Keratinocyte (primary cell): Measurements from ENCODE around the gene ACADM. TPM values are rescaled to one million over a fixed set of nuclear protein-coding genes. Genes with fewer than 3 reads are reported as not detected.

ENCODE experiments used
- DNase-seq: peaks from one replicate; pipeline ENCODE4 v3.0.0-alpha.2; 2011; ENCODE audit warnings: low read depth, missing footprints, low spot score
- FAIRE-seq: peaks from 2 replicates; lab custom pipeline; 2011; peaks lifted over from hg19 to GRCh38; lab: Jason Lieb, UNC
- H2AFZ ChIP-seq: 2 replicates; pipeline ENCODE4 v1.6.0; 2012; ENCODE audit warnings: low read length, control low read depth, inconsistent platforms; ENCODE audit not compliant: control insufficient read depth
- H3K27ac ChIP-seq: 2 replicates; pipeline ENCODE4 v1.5.1; 2011; ENCODE audit warnings: low read length; ENCODE audit not compliant: control insufficient read depth, insufficient read depth
- H3K27me3 ChIP-seq: 3 replicates; pipeline ENCODE4 v1.6.0; 2011; ENCODE audit warnings: low read length; ENCODE audit not compliant: control insufficient read depth, insufficient read depth; ENCODE audit errors: extremely low read depth
- H3K36me3 ChIP-seq, 2 experiments: 2 replicates in 1 of 2; 3 replicates in 1 of 2; pipeline ENCODE4 v1.5.1; 2011; ENCODE audit warnings: low read length in 2 of 2, mild to moderate bottlenecking in 1 of 2; ENCODE audit not compliant: control insufficient read depth in 2 of 2, insufficient read depth in 2 of 2; ENCODE audit errors: extremely low read depth in 1 of 2
- H3K4me1 ChIP-seq: 3 replicates; pipeline ENCODE4 v1.5.1; 2011; ENCODE audit warnings: low read length; ENCODE audit not compliant: control insufficient read depth, insufficient read depth; ENCODE audit errors: extremely low read depth
- H3K4me2 ChIP-seq: 3 replicates; pipeline ENCODE4 v1.6.0; 2011; ENCODE audit warnings: low read depth, low read length; ENCODE audit not compliant: control insufficient read depth, insufficient read depth; ENCODE audit errors: extremely low read depth
- H3K4me3 ChIP-seq, 3 experiments: fragments of 200-600 bp in 1 of 3; sonication (generic) in 1 of 3; 2 replicates in 2 of 3; 3 replicates in 1 of 3; pipeline ENCODE4 v1.5.1; 2011 to 2016; ENCODE audit warnings: low read length in 3 of 3, mild to moderate bottlenecking in 3 of 3, control low read depth in 2 of 3, inconsistent platforms in 1 of 3, low read depth in 1 of 3, mixed read lengths in 1 of 3, mixed run types in 1 of 3, moderate library complexity in 1 of 3; ENCODE audit not compliant: control insufficient read depth in 2 of 3, insufficient read depth in 2 of 3; ENCODE audit errors: extremely low read depth in 1 of 3
- H3K79me2 ChIP-seq: 2 replicates; pipeline ENCODE4 v1.6.0; 2012; ENCODE audit warnings: low read length; ENCODE audit not compliant: control insufficient read depth, insufficient read depth
- H3K9ac ChIP-seq: 3 replicates; pipeline ENCODE4 v1.6.0; 2011; ENCODE audit warnings: low read length; ENCODE audit not compliant: control insufficient read depth, insufficient read depth; ENCODE audit errors: extremely low read depth
- H3K9me1 ChIP-seq: 3 replicates; pipeline ENCODE4 v1.6.0; 2011; ENCODE audit warnings: low read length; ENCODE audit not compliant: control insufficient read depth, insufficient read depth; ENCODE audit errors: extremely low read depth
- H3K9me3 ChIP-seq: 2 replicates; pipeline ENCODE4 v1.5.1; 2012; ENCODE audit warnings: low read depth, low read length; ENCODE audit not compliant: control insufficient read depth
- H4K20me1 ChIP-seq: 3 replicates; pipeline ENCODE4 v1.6.0; 2011; ENCODE audit warnings: low read length; ENCODE audit not compliant: control insufficient read depth, insufficient read depth; ENCODE audit errors: extremely low read depth
- CTCF ChIP-seq, 3 experiments: IDR thresholded peaks in 1 of 3; conservative IDR thresholded peaks in 1 of 3; optimal IDR thresholded peaks in 1 of 3; 2 replicates in 2 of 3; 3 replicates in 1 of 3; pipeline versions ENCODE3 to v1.5.1; 2011; ENCODE audit warnings: low read length in 3 of 3, mild to moderate bottlenecking in 3 of 3, moderate library complexity in 2 of 3, control low read depth in 1 of 3, inconsistent platforms in 1 of 3; ENCODE audit not compliant: insufficient read depth in 2 of 3; ENCODE audit errors: extremely low read depth in 1 of 3
- EZH2 ChIP-seq: IDR thresholded peaks from one replicate; pipeline ENCODE4 v1.6.1; 2012; ENCODE audit warnings: inconsistent platforms, mild to moderate bottlenecking, low read length, moderate library complexity
- dilution Hi-C: fragments of 300-500 bp; cut with MboI; formaldehyde crosslinking; loops from one replicate; pipeline ENCODE4 v1.7.0; 2020; ENCODE audit warnings: low sequenced_read_pairs; ENCODE audit not compliant: extremely low pct_ligation_motif_present
- polyA plus RNA-seq, 5 experiments: library from polyadenylated mRNA; depleted of rRNA in 3 of 5; stranded (reverse) in 3 of 5; stranded (forward) in 1 of 5; unstranded in 1 of 5; fragments of >200 nt; gene quantifications; 1 replicate in 1 of 5; 2 replicates in 3 of 5; 3 replicates in 1 of 5; pipeline versions ENCODE4 v1.2.1 to v1.2.3, GENCODE V29; 2011 to 2012; ENCODE audit warnings: missing spikeins in 2 of 5, low read depth in 1 of 5, low replicate concordance in 1 of 5

The ACADM gene
- polyA plus RNA-seq, 1 donor (not counting 4 experiments of a cell fraction or from before 2014, with no cell fraction given): 52.2 TPM

DNA sequence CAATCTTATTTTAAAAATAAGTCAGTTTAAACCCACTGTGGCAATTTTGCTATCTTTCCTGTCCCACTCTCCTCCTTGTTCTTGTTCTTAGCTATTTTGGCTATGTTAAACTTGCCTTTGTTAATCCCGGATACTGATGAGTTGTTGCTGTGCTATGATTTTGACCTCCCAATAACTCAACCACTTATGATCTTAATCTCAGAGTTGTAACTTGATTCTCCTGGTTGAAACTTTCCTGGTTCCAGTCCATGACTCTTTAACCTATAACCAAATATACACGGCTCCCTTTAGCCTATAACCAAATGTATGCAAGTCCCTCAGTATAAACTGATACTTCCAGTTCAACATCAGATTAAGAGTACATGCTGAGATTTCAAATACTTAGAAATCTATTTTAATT lies 15.6 kb upstream of the ACADM start:
- Histone ChIP-seq H3K4me1 (no peaks in the 10 kb centered on the region), H3K27ac (no peak overlapping the region), H3K9me3 (no peaks in the 10 kb centered on the region), H2AFZ (no peak overlapping the region), H3K9me1 (no peaks in the 10 kb centered on the region), H3K79me2 (no peaks in the 10 kb centered on the region), H3K4me2 (no peak overlapping the region), H4K20me1 (no peaks in the 10 kb centered on the region), H3K9ac (no peak overlapping the region), H3K36me3 (no peaks in the 10 kb centered on the region), H3K4me3 (no peak overlapping the region), H3K27me3 (no peaks in the 10 kb centered on the region)
- dilution Hi-C loops: no loop called here
- FAIRE-seq (peak; percentile 5), DNase-seq (no peak)
- TF ChIP-seq EZH2 (no peak), CTCF (optimal IDR thresholded peaks at IDR 0.05 in 1 of 3, IDR thresholded peaks at IDR 0.05 in 1 of 3, conservative IDR thresholded peaks at IDR 0.05 in 1 of 3; ENCODE audit: extremely low read depth in 1 of 3, insufficient read depth in 2 of 3, low read length in 3 of 3) (no peak)

- Histone ChIP-seq H3K27ac (no peak overlapping the region), H3K36me3 (no peaks in the 10 kb centered on the region), H3K4me3 (no peak overlapping the region), H3K9me1 (no peaks in the 10 kb centered on the region), H3K9ac (no peak overlapping the region), H3K4me2 (no peak overlapping the region), H3K27me3 (no peaks in the 10 kb centered on the region), H3K79me2 (no peaks in the 10 kb centered on the region), H4K20me1 (no peaks in the 10 kb centered on the region), H3K4me1 (no peaks in the 10 kb centered on the region), H2AFZ (no peak overlapping the region), H3K9me3 (no peaks in the 10 kb centered on the region)
- FAIRE-seq (no peak), DNase-seq (no peak)
- dilution Hi-C loops: no loop called here
- TF ChIP-seq CTCF (optimal IDR thresholded peaks at IDR 0.05 in 1 of 3, IDR thresholded peaks at IDR 0.05 in 1 of 3, conservative IDR thresholded peaks at IDR 0.05 in 1 of 3; ENCODE audit: extremely low read depth in 1 of 3, insufficient read depth in 2 of 3, low read length in 3 of 3) (no peak), EZH2 (no peak)
These were observed 13.7 kb upstream of the ACADM start for GRCh38 chr1:75710832-75711231.
